ENCODE data around the gene SYTL3.

GRCh38 chr6:158636778-158637177 lies 13.1 kb upstream of the SYTL3 start:
- TF ChIP-seq POLR2A (IDR thresholded peaks at IDR 0.05) = no peak
- no peak for TF ChIP-seq CTCF (IDR thresholded peaks at IDR 0.05)

All from lower leg skin (tissue), 3 donors.